ENCODE results near the gene WFS1. TPM values are rescaled to one million over a fixed set of nuclear protein-coding genes. Genes with fewer than 3 reads are reported as not detected.

The WFS1 gene
- total and polyA plus RNA-seq, 2 of the 4 experiments (the other 2 are of a cell fraction): 9.7 to 42.4 TPM

GRCh38 chr4:6307230-6307629 lies 37.6 kb downstream of the WFS1 start:
- Histone ChIP-seq H3K79me1 (ENCODE audit: low read depth in 1 of 2, low read length in 2 of 2) (no peaks in the 10 kb centered on the region), H2AK9ac (replicated peaks; ENCODE audit: low read depth, low read length, poor library complexity) (no peak overlapping the region), H3K9me3 (ENCODE audit: control insufficient read depth, insufficient read depth, low read length) (peaks cover 5% of the 10 kb centered on the region), H4K8ac (ENCODE audit: low read depth in 2 of 2, low read length in 2 of 2) (no peak overlapping the region), H2AK5ac (ENCODE audit: low read depth, low read length) (no peak overlapping the region), H3K36me3 (ENCODE audit: control insufficient read depth, insufficient read depth, low read length) (peaks cover 21% of the 10 kb centered on the region), H3K27ac (ENCODE audit: insufficient read depth, low read length) (no peak overlapping the region), H3K14ac (replicated peaks; ENCODE audit: low read depth, low read length) (no peak overlapping the region), H4K20me1 (ENCODE audit: insufficient read depth, low read length) (no peaks in the 10 kb centered on the region; the same call in 1 of the 2 replicates), H3K27me3 (ENCODE audit: control insufficient read depth, insufficient read depth, low read length) (peaks cover 28% of the 10 kb centered on the region), H3K23ac (ENCODE audit: low read depth, low read length) (no peak overlapping the region), H3K4me1 (ENCODE audit: control insufficient read depth, insufficient read depth, low read length) (no peaks in the 10 kb centered on the region), H3K18ac (ENCODE audit: low read depth, low read length) (no peak overlapping the region), H2BK15ac (ENCODE audit: low read depth, low read length) (no peak overlapping the region), H2AFZ (replicated peaks; ENCODE audit: low read length, poor library complexity) (no peak overlapping the region), H3K4ac (ENCODE audit: low read depth, low read length) (no peak overlapping the region), H4K91ac (ENCODE audit: insufficient read depth, low read depth, low read length) (no peak overlapping the region), H2BK5ac (ENCODE audit: low read depth, low read length, poor library complexity, severe bottlenecking) (no peak overlapping the region), H3K56ac (ENCODE audit: extremely low read depth, insufficient read depth, low read length) (no peak overlapping the region), H4K5ac (ENCODE audit: low read depth, low read length) (no peak overlapping the region), H3K9ac (ENCODE audit: low read depth, low read length) (no peak overlapping the region), H2BK120ac (ENCODE audit: low read depth, low read length) (no peak overlapping the region), H3K4me3 (ENCODE audit: insufficient read depth, low read depth, low read length) (no peak overlapping the region), H3K4me2 (ENCODE audit: low read depth, low read length) (no peak overlapping the region), H2BK20ac (ENCODE audit: low read depth, low read length) (no peak overlapping the region), H3K9me1 (ENCODE audit: insufficient read depth, low read length) (0 out of 2 replicates have a peak, but pooled peaks cover 3% of the 10 kb centered on the region)
- ChIA-PET POLR2A (ENCODE audit: unreplicated experiment) (no interaction called here), CTCF (no interaction called here)
- ATAC-seq (ENCODE audit: low read depth): no peak
- no peak for DNase-seq
- intact Hi-C loops (cut with micrococcal nuclease): no loop called here
- in situ Hi-C loops (cut with MboI; ENCODE audit: low sequenced_read_pairs): no loop called here
- BruUV-seq (replicated peaks): no TSS peak
- TF ChIP-seq CEBPB (IDR thresholded peaks at IDR 0.05; ENCODE audit: low read depth, low read length) (no peak), MAZ (IDR thresholded peaks at IDR 0.05; ENCODE audit: borderline replicate concordance, low read depth, low read length) (no peak), MAFK (IDR thresholded peaks at IDR 0.05; ENCODE audit: low read depth, low read length) (no peak), FOS (IDR thresholded peaks at IDR 0.05; ENCODE audit: low read depth, low read length) (no peak), BHLHE40 (IDR thresholded peaks at IDR 0.05; ENCODE audit: low read depth, low read length) (no peak), SMC3 (IDR thresholded peaks at IDR 0.05; ENCODE audit: low read depth, low read length) (no peak), RFX5 (IDR thresholded peaks at IDR 0.05; ENCODE audit: low read depth, low read length) (no peak), NFE2L2 (IDR thresholded peaks at IDR 0.05; ENCODE audit: low read depth, low read length) (no peak)
- TF ChIP-seq, protein P1, sequence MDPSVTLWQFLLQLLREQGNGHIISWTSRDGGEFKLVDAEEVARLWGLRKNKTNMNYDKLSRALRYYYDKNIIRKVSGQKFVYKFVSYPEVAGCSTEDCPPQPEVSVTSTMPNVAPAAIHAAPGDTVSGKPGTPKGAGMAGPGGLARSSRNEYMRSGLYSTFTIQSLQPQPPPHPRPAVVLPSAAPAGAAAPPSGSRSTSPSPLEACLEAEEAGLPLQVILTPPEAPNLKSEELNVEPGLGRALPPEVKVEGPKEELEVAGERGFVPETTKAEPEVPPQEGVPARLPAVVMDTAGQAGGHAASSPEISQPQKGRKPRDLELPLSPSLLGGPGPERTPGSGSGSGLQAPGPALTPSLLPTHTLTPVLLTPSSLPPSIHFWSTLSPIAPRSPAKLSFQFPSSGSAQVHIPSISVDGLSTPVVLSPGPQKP (IDR thresholded peaks at IDR 0.05; ENCODE audit: borderline replicate concordance, low read depth, low read length): no peak
- TF ChIP-seq, protein P2, sequence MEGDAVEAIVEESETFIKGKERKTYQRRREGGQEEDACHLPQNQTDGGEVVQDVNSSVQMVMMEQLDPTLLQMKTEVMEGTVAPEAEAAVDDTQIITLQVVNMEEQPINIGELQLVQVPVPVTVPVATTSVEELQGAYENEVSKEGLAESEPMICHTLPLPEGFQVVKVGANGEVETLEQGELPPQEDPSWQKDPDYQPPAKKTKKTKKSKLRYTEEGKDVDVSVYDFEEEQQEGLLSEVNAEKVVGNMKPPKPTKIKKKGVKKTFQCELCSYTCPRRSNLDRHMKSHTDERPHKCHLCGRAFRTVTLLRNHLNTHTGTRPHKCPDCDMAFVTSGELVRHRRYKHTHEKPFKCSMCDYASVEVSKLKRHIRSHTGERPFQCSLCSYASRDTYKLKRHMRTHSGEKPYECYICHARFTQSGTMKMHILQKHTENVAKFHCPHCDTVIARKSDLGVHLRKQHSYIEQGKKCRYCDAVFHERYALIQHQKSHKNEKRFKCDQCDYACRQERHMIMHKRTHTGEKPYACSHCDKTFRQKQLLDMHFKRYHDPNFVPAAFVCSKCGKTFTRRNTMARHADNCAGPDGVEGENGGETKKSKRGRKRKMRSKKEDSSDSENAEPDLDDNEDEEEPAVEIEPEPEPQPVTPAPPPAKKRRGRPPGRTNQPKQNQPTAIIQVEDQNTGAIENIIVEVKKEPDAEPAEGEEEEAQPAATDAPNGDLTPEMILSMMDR (conservative IDR thresholded peaks at IDR 0.05; ENCODE audit: low read depth, low read length): no peak
- dilution Hi-C loops (cut with HindIII; ENCODE audit: low sequenced_read_pairs, unreplicated experiment): no loop called here
- 77% methylated on average over 6 of the region's 12 CpGs; no CpG with 5 or more reads in 1 of the 2 experiments for WGBS, 2 experiments (ENCODE audit: extremely low coverage in 2 of 2, insufficient read length in 1 of 2)

All from IMR-90 (cell line).